ENCODE data around the gene SPTBN1.

Gene SPTBN1

DNA sequence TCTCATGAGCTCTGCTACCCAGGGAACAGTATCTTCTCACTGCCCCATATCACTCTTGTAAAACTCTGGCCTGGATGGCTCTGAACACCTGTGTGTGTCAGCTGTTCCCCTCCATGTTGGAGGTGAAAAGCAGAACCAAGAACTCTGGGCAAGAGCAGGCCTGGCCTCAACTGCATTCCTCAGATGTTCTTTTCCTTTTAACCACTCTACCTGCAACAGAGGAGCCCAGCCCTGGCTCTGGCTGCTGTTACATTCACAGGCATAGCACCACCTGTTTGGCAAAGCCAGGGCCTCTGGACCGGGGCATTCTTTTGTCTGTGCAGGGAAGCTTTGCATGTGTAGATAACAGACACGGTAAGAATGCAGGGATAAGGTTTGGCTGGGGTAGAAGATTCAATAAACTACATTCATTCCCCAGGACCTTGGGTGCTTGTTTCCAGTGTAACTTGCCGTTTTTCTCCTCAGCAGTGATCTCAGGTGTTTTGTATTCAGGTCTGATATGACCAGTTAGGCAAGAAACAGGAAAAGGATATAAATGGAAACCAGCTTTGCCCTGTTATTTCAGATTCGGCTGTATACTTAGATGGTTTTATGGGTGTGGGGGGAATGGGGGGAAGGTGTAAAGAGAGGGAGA lies 95.1 kb downstream of the SPTBN1 start:
- H3K27me3 ChIP-seq (ENCODE audit: insufficient read depth, low read length, poor library complexity, severe bottlenecking) = no peaks in the 10 kb centered on the region
- no peaks in the 10 kb centered on the region for H3K9me3 ChIP-seq (ENCODE audit: insufficient read depth, low read depth, low read length)
- no peaks in the 10 kb centered on the region for H3F3A ChIP-seq (ENCODE audit: low read depth)
- H3K9me2 ChIP-seq (replicated peaks; ENCODE audit: low read depth, low read length) = no peaks in the 10 kb centered on the region
- H3K79me2 ChIP-seq (ENCODE audit: insufficient read depth, low read length) = peaks cover 7% of the 10 kb centered on the region
- no peaks in the 10 kb centered on the region for H4K20me1 ChIP-seq (ENCODE audit: insufficient read depth, low read length, poor library complexity, severe bottlenecking)
- H2AFZ ChIP-seq (ENCODE audit: low read length) = no peak overlapping the region
- peaks cover 33% of the 10 kb centered on the region for H3K4me1 ChIP-seq (ENCODE audit: insufficient read depth, low read length, poor library complexity, severe bottlenecking)
- no peak overlapping the region for H3K9ac ChIP-seq (ENCODE audit: low read depth, low read length, poor library complexity, severe bottlenecking)
- H3K36me3 ChIP-seq (ENCODE audit: insufficient read depth, low read length) = no peaks in the 10 kb centered on the region
- no peak overlapping the region for H3K4me2 ChIP-seq (ENCODE audit: low read depth, low read length, poor library complexity, severe bottlenecking)
- TF ChIP-seq EZH2phosphoT487 (IDR thresholded peaks at IDR 0.05; ENCODE audit: borderline replicate concordance) = no peak
- TF ChIP-seq, protein P1, sequence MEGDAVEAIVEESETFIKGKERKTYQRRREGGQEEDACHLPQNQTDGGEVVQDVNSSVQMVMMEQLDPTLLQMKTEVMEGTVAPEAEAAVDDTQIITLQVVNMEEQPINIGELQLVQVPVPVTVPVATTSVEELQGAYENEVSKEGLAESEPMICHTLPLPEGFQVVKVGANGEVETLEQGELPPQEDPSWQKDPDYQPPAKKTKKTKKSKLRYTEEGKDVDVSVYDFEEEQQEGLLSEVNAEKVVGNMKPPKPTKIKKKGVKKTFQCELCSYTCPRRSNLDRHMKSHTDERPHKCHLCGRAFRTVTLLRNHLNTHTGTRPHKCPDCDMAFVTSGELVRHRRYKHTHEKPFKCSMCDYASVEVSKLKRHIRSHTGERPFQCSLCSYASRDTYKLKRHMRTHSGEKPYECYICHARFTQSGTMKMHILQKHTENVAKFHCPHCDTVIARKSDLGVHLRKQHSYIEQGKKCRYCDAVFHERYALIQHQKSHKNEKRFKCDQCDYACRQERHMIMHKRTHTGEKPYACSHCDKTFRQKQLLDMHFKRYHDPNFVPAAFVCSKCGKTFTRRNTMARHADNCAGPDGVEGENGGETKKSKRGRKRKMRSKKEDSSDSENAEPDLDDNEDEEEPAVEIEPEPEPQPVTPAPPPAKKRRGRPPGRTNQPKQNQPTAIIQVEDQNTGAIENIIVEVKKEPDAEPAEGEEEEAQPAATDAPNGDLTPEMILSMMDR (conservative IDR thresholded peaks at IDR 0.05; ENCODE audit: low read length) = no peak
- H3K4me3 ChIP-seq (ENCODE audit: low read length, poor library complexity, severe bottlenecking) = no peak overlapping the region

DNA sequence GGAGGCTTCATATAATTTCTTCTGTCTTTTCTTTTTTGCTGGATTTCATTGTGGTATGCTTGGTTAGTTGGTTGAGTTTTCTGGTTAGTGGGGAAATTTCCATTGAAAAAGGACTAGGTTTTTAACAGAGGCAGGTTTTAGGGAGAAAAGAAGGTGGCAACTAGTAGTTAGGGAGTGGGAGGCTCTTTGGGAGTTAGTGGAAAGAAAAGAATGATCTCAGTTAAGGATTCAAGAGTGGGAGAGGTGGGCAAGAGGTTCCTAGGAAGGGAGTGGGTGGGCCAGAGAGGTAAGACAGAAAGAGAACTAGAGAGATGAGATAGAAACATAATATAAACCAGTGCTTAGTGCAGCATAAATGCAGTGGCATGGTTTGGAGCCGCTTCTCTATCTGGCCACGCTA lies 96.9 kb downstream of the SPTBN1 start:
- Histone ChIP-seq H3K9me3 (ENCODE audit: insufficient read depth, low read depth, low read length) (no peaks in the 10 kb centered on the region), H3K4me3 (ENCODE audit: low read length, poor library complexity, severe bottlenecking) (no peak overlapping the region), H3K27me3 (ENCODE audit: insufficient read depth, low read length, poor library complexity, severe bottlenecking) (no peaks in the 10 kb centered on the region), H3K79me2 (ENCODE audit: insufficient read depth, low read length) (peaks cover 25% of the 10 kb centered on the region), H3K36me3 (ENCODE audit: insufficient read depth, low read length) (no peaks in the 10 kb centered on the region), H3K9me2 (replicated peaks; ENCODE audit: low read depth, low read length) (no peaks in the 10 kb centered on the region), H2AFZ (ENCODE audit: low read length) (no peak overlapping the region), H3F3A (ENCODE audit: low read depth) (no peaks in the 10 kb centered on the region), H3K4me2 (ENCODE audit: low read depth, low read length, poor library complexity, severe bottlenecking) (no peak overlapping the region), H4K20me1 (ENCODE audit: insufficient read depth, low read length, poor library complexity, severe bottlenecking) (peaks cover 3% of the 10 kb centered on the region), H3K9ac (ENCODE audit: low read depth, low read length, poor library complexity, severe bottlenecking) (no peak overlapping the region), H3K4me1 (ENCODE audit: insufficient read depth, low read length, poor library complexity, severe bottlenecking) (peaks cover 39% of the 10 kb centered on the region)
- TF ChIP-seq, protein P1 (conservative IDR thresholded peaks at IDR 0.05; ENCODE audit: low read length) = no peak
- no peak for TF ChIP-seq EZH2phosphoT487 (IDR thresholded peaks at IDR 0.05; ENCODE audit: borderline replicate concordance)

DNA sequence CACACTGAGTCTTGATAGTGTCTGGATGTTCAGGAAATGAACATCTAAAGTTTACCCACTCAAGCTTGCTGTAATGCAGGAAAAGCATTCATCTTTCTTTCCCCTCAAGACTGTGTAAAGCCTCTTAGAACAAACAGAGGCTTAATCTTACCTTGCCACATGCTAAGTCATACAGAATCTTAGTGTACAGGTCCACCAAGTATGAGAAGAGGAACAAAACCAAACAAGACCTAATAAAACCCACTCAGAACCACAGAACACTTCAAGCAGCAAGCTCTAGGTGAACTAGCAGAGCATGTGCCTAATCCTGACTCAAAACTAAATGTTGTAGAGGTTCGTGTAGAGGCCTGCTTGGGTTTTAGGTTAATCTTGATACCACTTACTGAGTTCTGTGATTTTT lies 97.6 kb downstream of the SPTBN1 start:
- H3K9me2 ChIP-seq (replicated peaks; ENCODE audit: low read depth, low read length) = no peaks in the 10 kb centered on the region

More for the DNA sequence above, 97.6 kb downstream of the SPTBN1 start:
- Histone ChIP-seq H3K4me3 (ENCODE audit: low read length, poor library complexity, severe bottlenecking) (no peak overlapping the region), H3F3A (ENCODE audit: low read depth) (no peaks in the 10 kb centered on the region), H3K36me3 (ENCODE audit: insufficient read depth, low read length) (no peaks in the 10 kb centered on the region), H3K4me2 (ENCODE audit: low read depth, low read length, poor library complexity, severe bottlenecking) (no peak overlapping the region), H3K27me3 (ENCODE audit: insufficient read depth, low read length, poor library complexity, severe bottlenecking) (no peaks in the 10 kb centered on the region), H3K79me2 (ENCODE audit: insufficient read depth, low read length) (peaks cover 31% of the 10 kb centered on the region), H3K4me1 (ENCODE audit: insufficient read depth, low read length, poor library complexity, severe bottlenecking) (peaks cover 34% of the 10 kb centered on the region), H2AFZ (ENCODE audit: low read length) (no peak overlapping the region), H4K20me1 (ENCODE audit: insufficient read depth, low read length, poor library complexity, severe bottlenecking) (peaks cover 3% of the 10 kb centered on the region), H3K9me3 (ENCODE audit: insufficient read depth, low read depth, low read length) (no peaks in the 10 kb centered on the region), H3K9ac (ENCODE audit: low read depth, low read length, poor library complexity, severe bottlenecking) (no peak overlapping the region)
- TF ChIP-seq EZH2phosphoT487 (IDR thresholded peaks at IDR 0.05; ENCODE audit: borderline replicate concordance) = no peak
- TF ChIP-seq, protein P1 (conservative IDR thresholded peaks at IDR 0.05; ENCODE audit: low read length) = no peak
